Kidney tubule cell (primary cell): ENCODE measurements around the gene MS4A10.

ENCODE experiments used
- DNase-seq: peaks from one replicate; pipeline ENCODE4 v3.0.0-alpha.2; 2018; ENCODE audit warnings: low spot score

The MS4A10 gene

DNA sequence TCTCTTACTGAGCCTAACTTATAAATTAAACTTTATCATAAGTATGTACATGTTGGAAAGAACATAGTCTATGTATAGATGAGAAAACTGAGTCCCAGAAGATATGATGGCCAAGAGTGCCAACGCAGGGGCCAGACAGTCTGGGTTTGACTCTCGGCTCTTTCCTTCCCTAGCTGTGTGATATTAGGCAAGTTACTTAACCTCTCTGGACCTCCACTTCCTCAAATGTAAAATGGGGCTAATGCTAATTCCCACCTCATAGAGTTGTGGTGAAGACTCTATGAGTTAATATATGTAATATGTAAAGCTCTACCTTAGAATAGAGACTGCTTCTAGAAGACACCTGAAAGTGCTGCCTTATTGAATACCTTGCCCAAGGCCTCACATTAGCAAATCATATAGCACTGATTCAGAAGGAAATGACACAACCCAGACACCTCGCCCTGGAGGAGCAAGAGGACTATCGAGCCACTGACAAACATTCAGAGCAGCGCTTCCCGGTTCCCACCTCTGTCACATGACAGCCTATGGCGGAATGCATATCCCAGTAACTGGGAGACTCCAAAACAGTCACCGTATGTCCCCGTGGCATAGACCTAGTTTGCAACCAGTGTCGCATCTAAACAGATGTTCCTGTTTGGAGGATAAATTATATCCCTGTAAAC, 45.5 kb downstream of the MS4A10 start:
- DNase-seq = no peak

DNA sequence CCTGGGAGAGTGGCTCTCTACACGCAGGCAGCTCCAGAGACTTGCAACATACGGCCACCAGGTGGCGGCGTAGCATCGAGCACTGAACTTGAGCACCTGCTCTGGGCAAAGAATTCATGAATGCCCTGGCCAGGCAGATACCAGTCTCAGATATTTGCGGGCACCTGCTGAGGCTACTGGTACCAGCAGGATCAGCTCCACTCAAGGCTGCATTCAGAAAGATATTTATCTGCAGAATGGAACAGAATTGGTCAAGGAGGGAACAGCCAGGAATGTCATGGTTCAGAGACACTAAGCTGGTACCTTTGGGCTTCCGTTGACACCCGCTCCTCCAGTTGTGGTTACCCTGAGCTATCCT, 46.0 kb downstream of the MS4A10 start:
- peak; percentile 84 for DNase-seq

DNA sequence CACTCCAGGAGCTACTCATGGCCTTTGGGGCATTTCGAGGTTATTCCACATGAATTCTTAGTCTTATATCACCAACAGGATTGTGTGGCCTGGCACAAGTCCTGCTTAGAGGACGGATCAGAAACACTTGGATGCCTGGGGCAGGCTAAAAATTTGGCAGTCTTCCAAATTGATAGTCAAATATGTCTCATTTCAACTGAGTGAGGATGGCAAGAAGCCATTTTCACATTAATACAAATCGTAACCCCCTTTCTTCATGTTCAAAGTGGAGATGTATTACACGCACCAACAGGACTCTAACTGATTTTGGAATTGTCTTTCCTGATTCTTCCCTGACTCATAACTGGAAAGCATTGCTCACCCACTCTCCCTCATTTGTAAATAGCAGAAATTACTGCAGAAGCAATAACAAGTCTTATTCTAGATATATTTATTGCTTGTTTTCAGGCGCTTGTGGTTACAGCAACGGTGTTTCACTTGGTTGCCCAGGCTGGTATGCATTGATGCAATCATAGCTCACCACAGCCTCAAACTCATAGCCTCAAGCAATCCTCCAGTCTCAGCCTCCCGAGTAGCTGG, 46.5 kb downstream of the MS4A10 start:
- peak; percentile 79 for DNase-seq

DNA sequence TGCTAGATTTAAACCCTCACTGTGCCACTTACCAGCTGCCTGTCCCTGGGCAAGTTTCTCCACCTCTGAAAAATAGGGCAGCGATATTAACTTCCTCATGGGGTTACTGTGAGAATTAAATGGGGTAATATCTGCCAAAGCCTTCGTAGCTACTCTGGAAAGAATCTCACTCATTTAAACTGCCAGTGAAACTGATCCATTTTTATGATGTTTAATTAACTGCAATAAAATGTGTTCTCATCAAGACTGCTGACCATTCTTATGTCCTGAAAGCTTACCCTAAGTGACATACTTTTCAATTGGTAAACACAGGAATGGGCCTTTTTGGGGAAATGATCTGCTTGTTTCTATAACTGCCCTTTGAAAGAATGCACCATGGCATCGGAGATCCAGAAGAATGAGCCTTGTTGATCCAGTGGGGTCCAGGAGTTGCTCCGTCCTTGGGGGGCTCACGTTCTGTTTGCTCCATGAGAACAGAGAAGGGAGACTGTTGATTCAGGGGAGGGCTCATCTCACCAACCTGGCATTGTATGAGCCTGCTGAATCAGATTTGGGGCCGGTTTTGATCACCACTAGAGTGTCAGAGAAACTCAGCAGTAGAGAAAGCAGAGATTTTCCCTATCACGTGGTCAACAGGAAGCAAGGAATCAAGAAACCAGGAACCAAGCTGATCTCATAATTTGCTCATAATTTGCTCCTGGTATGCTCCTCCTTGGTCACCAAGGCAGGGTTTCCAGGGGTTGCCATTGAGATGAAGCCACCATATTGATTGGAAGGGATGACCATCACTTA, 49.8 kb downstream of the MS4A10 start:
- peak; percentile 36 for DNase-seq

DNA sequence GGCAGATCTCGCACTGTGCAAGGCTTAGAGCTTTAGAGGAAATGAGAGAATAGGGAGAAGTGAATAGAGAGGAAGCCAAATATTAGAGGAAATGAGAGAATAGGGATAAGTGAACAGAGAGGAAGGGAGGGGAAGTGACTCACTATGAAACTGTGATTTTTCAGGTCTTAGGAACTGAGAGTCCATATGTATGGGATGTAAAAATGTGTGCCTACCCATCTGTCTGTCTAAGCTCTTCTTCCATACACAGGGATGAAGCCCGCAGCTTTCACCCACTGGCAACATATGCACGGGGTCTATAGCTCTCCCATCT, 50.4 kb downstream of the MS4A10 start:
- no peak for DNase-seq

DNA sequence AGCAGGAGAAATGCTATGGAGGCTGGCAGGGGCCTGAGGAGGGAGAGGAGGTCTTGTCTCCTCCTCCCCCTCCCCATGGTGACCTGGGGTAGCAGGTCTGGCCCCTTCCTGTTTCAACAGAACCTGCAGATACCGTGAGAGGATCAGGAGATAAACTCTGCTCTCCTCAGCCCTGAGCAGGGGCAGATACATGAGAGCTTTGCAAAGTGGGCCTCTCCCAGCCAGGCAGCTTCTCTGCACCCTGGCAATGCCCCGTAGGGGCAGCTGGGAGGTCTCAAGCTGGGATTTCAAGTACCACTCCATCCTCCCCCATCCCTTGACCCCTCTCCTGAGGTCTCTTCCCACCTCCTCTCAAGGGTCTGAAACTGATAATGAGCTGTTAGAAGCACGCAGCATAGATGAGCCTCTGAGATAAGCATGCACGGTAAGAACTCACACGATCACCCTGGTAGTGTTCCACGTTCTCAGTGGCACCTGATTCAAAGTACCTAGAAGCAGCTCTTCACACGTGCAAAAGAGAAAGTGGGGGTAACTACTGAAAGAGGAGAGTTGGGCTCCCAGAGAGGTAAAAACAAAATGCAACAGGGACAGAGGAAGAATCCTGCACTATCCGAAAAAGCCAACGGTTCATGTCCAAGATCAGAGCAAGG, 51.9 kb downstream of the MS4A10 start:
- no peak for DNase-seq

DNA sequence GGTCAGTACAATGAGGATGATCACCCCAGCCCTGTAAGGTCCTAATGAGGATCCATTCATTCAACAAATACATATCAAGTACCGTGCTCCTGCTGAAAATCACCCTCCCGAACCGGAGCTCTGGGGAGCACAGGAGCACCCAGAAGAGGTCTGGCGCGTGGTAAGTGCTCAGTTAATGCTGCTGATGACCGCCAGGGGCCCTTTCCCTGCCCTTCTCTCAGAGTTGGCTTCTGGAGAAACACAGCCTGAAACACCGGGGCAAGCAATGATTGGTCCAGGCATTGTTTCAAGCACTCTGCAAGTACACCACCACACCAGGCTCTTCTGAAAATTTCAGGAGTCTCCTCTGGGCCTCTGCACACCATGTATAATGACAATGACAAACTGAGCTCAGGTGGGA, 53.0 kb downstream of the MS4A10 start:
- no peak for DNase-seq

DNA sequence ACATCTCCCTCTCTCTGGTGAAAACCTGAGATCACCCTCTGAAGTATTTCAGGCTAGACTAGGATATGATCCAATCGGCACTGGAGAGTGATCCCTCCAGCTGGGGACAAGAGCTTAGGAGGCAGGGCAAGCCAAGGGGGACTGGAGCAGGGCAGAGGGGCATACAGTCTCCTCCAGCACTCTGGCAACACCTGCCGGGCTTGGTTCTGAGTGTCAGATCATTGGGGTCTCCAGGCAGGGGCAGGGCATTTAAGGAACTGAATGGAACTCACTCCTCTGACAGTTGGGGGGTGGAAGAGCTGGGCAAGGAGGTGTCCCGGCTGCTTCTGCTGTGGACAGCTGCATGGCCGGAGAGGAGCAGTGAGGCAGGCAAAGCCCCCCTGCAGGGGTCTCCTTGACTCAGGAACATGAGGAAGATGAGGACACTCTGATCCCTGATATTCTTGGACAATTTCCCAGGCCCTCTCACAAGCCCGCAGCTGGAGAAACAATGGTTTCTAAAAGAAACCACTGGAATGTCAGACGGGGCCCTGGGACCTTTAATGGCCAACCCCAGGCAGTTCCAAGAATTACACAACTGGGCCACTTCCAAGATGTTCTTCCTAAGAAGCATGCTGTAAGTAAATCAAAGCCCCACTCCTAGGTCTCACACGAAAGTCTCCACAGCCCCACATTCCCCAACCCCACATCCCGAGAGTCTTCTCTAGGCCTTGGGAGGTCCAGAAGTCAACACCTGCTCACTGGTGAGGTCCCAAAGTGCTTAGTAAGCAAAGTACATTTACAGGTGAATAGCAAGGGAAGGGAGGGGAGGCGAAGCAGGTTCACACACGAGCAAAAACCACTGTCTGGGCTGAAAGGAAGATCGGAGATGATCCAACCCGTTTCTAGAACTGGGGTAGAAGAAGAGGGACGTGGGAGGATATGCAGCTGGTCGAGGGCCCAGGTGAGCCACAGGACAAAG, 55.6 kb downstream of the MS4A10 start:
- peak; percentile 27 for DNase-seq

DNA sequence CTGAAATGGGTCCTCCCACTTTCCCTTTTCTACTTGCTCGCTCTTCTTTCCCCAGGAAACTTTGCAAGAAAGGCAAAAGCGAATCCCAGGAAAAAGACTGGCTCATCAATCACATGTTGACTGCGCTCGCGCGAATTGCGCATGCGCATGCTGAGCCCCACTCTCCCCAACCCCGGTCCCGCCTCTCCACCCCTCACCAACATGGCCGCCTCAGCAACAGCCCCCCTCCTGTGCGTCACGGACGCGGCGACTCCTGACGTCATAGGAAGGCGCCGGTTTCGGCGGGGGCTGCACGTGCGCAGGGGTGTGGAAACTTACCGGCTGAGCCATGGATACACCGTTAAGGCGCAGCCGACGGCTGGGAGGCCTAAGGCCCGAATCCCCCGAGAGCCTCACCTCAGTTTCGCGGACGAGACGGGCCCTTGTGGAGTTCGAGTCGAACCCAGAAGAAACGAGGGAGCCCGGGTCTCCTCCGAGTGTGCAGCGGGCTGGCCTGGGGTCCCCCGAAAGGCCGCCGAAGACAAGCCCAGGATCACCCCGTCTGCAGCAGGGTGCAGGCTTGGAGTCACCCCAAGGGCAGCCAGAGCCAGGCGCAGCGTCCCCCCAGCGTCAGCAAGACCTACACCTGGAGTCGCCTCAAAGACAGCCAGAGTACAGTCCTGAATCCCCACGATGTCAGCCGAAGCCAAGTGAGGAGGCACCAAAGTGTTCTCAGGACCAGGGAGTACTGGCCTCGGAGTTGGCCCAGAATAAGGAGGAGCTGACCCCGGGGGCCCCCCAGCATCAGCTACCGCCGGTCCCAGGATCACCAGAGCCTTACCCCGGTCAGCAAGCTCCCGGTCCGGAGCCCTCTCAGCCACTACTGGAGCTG, 56.9 kb downstream of the MS4A10 start, which contains the start of gene CCDC86:
Gene CCDC86, plus strand, starts transcription at position 317 of the 871 bp plus-strand sequence. Its CDS starts 12 bp downstream, at position 329.
- DNase-seq = peak; percentile 96

DNA sequence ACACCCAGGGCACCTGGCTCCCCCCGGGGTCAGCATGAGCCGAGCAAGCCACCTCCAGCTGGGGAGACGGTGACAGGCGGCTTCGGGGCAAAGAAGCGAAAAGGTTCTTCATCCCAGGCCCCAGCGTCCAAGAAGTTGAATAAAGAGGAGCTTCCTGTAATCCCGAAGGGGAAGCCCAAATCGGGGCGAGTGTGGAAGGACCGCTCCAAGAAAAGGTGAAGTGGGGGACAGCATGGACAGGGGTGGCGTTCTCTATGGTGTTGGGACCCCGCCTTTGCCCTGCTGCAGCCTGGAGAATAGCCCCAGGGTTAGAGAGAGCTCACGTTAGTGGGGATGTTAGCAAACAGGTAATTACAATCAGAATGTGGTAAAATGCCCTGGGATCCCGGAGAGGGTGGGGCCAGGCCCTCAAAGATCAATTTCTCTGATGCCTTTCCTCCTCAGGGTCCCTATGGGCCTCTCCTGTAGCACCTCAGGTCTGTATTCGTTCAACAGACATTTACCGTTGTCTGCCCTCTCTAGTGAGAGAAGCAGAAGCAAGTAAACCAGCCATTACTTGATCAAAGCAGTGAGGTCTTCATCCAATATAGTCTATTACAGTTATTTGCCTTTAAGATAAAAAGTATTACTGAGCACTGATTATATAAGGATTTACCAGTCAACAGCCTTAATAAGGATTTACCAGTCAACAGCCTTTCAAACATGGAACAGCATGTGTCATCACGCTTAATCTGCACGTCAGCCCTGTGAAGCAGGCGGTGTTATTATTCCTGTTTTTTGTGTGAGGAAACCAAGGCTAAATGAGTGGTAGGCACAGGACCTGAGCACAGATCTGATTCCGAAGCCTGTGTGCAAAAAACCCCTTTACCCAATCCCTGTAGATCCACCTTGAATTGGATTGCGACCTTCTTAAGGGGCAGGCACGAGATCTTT, 57.8 kb downstream of the MS4A10 start:
- DNase-seq = no peak

DNA sequence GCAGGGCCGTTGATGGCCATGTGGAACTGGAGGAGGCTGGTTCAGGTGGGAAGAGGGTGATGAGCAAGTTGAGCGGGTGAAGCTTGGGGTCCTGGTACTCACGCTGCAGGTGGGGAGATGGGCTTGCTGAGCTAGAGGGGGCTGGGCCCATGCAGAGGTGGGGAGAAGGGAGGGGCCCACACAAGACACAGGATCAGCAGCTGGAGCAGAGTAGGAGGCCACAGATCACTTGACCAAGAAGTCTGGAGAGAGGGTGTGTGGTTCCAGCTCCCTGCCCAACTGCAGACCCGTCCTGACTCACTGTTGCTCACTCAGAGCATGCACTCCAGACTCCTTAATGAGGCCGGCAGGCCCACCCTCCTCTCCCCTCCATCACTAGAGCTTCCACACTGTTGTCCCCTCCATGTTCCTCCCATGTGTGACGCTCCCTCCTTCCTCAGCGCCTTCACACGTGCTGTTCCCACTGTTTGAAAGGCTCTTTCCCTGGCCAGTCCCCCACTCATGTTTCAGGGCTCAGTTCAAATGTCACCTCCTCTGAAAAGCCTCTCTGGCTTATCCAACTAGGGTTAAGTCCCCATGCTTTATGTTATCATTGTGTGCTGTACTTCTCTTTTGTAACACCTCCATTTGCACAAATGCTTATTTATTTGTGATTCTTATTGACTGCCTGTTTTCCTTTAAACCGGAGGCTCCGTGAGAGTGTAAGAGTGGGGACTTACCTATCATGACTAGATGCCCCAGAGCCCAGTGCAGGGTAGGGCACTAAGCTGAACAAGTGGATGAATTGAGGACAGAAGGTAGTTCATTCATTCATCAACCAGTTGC, 59.1 kb downstream of the MS4A10 start:
- peak; percentile 50 for DNase-seq

DNA sequence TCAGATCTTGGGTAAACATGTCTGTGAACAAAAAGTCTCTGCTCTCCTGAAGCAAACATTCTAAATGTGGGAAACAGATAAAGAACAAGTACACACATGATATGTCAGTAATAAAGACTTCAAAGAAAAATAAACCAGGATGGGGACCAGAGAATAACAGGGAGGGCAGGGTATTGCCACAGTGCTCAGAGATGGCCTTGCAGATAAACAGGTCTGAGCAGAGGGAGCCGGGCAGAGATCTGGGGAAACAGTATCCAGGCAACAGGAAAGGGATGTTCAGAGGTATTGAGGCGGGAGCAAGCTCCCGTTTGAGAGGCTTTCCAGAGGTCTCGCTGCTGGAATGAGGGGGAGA, 59.7 kb downstream of the MS4A10 start:
- no peak for DNase-seq

DNA sequence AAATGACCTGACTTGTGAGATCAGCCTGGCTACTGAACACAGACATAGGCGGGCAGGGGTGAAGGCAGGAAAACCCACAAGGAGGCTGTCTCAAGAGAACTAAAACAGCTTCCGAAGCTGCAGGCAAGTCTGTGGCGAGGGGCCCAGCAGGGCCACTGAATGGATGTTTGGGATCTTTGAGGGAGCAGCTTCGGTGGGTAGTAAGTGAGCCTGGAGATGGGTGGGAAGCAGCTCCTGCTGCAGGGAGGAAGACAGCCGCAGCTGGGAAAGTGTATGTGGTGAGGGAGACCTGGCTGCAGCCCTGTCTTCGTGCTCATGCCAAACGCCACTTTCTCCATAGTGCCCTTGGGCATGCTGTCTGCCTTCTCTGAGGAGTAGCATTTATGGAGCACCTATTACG, 60.2 kb downstream of the MS4A10 start:
- DNase-seq = no peak

DNA sequence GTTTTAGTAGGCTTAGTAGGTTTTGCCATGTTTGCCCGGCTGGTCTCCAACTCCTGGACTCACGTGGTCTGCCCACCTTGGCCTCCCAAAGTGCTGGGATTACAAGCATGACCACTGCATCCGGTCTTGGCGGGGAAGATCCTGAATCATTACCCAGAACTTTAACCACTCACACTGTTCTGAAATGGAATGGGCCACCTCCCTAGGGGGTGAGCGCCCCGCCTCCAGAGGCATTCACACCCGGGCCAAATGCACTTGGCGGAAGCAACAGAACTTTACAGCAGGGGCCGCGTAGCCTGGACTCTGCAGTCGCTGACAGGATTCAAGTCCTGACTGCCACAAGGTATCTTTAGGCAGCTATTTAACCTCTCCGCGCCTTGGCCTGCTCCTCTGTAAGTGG, 62.1 kb downstream of the MS4A10 start:
- no peak for DNase-seq

DNA sequence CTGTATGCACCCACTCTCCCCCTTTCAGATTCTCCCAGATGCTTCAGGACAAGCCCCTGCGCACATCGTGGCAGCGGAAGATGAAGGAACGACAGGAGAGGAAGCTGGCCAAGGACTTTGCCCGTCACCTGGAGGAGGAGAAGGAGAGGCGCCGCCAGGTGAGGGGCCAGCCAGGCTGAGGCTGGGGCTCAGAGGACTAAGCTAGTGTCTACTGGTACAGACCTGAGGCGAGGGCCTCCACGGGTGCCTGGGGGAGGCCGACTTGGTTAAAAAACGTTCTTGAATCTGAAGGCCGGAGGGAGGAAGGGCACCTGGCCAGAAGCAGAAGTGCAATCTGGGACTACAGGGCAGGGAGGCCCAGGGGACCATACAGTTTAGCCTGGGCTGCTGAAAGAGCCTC, 62.8 kb downstream of the MS4A10 start:
- no peak for DNase-seq

DNA sequence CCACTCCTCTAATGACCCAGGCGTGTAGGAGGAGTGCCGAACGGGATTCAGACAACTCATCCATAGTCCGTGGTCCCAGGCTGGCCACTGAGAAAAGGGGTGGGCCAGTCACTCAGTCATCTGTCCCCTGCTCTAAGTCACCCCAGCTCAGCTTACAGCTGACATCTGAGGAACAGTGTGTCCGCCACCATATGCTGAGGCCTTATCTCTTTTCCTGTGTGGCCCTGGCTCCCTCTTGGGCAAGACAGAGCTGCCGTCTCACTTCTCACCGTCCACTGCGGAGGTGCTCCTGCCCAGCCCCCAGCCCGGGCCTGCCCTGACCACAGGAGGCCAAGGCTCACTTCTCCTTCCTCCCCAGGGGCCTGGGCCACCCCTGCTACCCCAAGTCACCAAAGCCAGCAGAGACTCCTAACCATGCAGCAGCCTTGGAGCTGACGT, 63.6 kb downstream of the MS4A10 start:
- no peak for DNase-seq

DNA sequence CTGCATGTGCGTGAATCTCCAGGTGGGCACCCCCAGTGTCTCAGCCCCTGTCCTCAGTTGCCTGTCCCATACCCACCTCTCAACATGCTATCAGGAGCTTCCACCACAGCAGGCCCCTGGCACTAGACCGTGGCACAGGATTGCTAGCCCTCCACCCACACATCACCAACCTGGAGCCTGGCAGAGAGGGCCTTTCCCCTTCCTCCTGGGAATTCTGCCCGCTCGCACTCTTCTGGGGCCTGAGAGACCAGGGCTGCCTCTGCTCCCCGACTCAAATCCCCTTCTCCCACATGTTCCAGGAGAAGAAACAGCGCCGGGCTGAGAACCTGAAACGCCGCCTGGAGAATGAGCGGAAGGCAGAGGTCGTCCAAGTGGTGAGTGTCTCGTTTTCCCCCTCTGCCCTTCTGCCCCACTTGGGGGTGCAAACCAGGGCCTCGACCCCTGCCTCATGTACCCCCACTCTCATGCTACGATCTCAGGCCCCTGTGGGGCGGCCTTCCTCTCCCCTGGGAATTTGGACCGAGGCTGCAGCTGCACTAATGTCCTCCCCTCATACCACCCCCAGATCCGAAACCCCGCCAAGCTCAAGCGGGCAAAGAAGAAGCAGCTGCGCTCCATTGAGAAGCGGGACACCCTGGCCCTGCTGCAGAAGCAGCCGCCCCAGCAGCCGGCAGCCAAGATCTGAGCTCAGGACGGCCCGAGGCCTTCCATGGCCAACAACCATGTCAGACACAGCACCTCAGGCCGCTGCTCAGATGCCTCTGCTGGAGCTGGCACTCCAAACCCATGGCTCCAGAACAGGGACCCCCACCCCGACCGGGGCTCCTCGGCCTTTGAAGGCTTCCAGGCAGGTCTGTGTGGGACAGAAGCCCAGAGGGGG, 64.7 kb downstream of the MS4A10 start:
- DNase-seq = no peak
